Tibial nerve (tissue), 4 donors: Measurements from ENCODE around the gene ZNF3.

Source experiments
- CTCF ChIP-seq, 5 experiments: fragments of 200-600 bp in 3 of 5; fragments of 450-650 bp in 2 of 5; sonication (generic) in 3 of 5; IDR thresholded peaks; one replicate each; pipeline ENCODE4 v1.5.1; 2016 to 2019; ENCODE audit warnings: antibody characterized with exemption in 5 of 5, mild to moderate bottlenecking in 3 of 5, moderate library complexity in 2 of 5
- EP300 ChIP-seq, 2 donors: sonication (generic); formaldehyde crosslinking; IDR thresholded peaks; one replicate each; pipeline ENCODE4 v1.6.1; 2017; ENCODE audit warnings: antibody characterized with exemption in 2 of 2, mild to moderate bottlenecking in 1 of 2
- POLR2A ChIP-seq, 2 donors: fragments of 450-650 bp; IDR thresholded peaks; one replicate each; pipeline ENCODE4 v1.6.1; 2017; ENCODE audit warnings: antibody characterized with exemption in 2 of 2, mild to moderate bottlenecking in 2 of 2, moderate library complexity in 2 of 2

GRCh38 chr7:100105534-100105933 is 24.0 kb upstream of the ZNF3 start:
- no peak for TF ChIP-seq POLR2A (IDR thresholded peaks at IDR 0.05)
- no peak for TF ChIP-seq CTCF (IDR thresholded peaks at IDR 0.05)
- TF ChIP-seq EP300 (IDR thresholded peaks at IDR 0.05), result no peak
